T-helper 2 cell treated with Interferon-gamma antibody and Interleukin-4, amounts not matched to agents 100 ng/mL and 5 ng/mL, for 36 hours (primary cell): ENCODE measurements around the gene COMMD10. TPM values are rescaled to one million over a fixed set of nuclear protein-coding genes. Genes with fewer than 3 reads are reported as not detected.

Experiments
- intact Hi-C: fragments of 100-400 bp; cut with micrococcal nuclease; formaldehyde crosslinking; loops from one replicate; pipeline ENCODE4 v1.15.1; 2023
- total RNA-seq: library from RNA; stranded (reverse); gene quantifications from 2 replicates; pipeline ENCODE4 v1.2.3, GENCODE V29; 2022

COMMD10 gene
- 29.2 and 30.0 TPM in 2 replicates for total RNA-seq

- intact Hi-C loops, result loop anchor here (1.0 to 10.0 kb wide), 6 partner anchors 16 to 910 kb away; partner anchors contain the start of genes AP3S1, ATG12, CCDC112 and FEM1C
These were observed at the start of gene COMMD10 for GRCh38 chr5:116084871-116085715. Gene COMMD10 (plus strand): TSS chr5:116085025.

- intact Hi-C loops, result no loop called here
These were observed 49.7 kb upstream of the COMMD10 start for GRCh38 chr5:116035123-116035522.

DNA sequence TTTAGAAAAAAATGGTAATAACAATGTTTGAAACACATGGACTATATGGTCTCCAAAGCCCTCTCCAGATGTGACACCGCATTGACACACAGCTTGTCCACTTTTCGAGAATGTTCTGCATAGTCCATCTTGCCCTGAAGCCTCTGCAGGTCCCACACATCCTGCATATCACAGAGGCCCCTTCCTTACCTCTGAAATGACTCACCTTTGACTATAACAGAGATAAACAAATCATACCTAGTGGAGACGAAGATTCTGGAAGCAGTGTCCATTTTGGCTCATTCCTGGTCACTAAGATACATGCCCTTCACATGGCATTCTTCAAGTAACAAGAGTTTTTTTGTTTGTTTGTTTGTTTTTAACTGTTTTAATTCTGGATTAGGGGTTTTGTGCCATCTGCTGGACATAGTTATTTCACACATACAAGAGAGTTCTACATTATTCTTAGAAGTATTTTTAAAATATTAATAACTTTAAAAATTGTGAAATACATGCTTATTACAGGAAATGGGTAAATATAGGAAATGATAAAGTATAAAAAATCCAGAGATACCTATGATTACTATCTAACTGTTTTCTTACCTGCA, 47.5 kb upstream of the COMMD10 start:
- intact Hi-C loops, result no loop called here

DNA sequence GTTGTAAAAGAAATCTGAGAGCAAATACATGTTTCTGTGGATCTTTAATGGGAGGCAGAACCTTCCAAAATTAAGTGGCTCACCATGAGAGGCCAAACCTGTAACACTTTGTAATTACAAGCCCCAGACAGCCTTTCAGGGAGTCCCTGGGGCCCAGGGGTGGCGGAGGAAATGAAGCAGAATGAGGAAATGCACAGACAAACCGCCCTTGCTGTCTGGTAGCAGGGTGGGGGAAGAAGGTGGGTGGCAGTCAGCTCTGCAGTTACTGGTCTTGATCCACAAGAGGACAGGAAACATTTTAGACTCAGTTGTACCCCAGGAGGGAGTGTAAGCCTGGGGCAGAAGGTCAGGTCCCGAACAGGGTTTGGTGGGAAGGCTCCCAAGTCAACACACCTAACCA, 46.0 kb upstream of the COMMD10 start:
- intact Hi-C loops, result no loop called here

- intact Hi-C loops, result no loop called here
These were observed 42.5 kb upstream of the COMMD10 start for GRCh38 chr5:116042375-116042774.

- intact Hi-C loops, result no loop called here
These were observed 40.8 kb upstream of the COMMD10 start for GRCh38 chr5:116044073-116044472.

DNA sequence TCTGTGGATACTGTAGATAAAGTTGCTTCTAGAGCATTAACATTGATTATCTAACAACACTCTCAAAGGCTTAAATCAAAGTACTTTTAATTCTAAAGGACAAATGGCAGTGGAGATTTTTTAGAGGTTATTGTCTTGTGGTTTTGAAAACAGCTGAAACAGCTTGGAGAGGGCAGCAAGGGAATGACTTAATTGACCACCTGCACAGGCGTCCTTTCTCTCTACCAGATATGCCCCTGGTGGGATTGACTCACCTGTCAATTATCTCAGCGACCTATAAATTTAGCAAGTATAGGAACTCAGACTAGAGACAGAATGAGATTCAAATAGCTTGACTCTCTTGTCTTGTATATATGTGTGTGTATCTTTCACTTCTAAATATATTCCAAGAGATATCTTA, 39.0 kb upstream of the COMMD10 start:
- intact Hi-C loops, result no loop called here

DNA sequence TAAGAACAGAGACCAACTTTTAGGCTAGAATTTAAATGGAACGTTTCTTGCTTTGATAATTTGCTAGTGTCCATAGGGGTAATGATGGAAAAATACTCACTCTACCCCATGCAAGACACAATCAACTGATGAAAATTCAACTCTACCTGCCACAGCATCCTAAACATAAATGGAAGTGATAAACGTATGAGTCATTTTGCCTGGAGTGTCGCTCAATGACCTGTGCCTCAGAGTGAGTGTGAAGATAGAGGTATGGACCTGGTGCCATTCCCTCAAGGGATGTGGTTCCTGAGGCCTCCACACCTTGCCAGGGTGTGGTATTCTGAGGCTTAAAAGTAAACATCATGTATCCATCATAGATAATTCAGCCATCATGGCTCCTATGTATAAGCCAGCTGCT, 38.6 kb upstream of the COMMD10 start:
- intact Hi-C loops, result no loop called here

- intact Hi-C loops, result no loop called here
These were observed 38.0 kb upstream of the COMMD10 start for GRCh38 chr5:116046823-116047222.

DNA sequence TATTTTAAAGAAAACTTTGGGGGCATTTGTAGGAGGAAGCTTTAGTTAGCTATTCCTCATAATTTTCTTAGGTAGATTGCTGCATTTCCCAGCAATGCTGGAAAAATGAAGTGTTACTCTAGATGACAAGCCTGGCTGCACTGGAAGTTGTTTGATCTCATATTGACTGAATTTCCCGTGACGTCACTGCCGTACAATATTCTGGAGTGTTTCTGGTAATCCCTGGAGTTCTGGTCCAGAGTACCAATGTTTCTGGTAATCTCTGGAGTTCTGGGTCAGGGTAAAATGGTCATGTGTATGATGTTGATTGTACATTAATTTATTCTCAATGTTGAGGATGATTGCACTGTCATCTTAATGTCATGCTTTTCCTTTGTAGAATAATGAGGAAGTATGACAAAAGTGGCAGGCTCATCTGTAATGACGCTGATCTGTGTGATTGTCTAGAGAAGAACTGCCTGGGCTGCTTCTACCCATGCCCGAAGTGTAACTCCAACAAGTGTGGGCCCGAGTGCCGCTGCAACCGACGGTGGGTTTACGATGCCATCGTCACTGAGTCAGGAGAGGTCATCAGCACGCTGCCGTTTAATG, 26.4 kb upstream of the COMMD10 start:
- intact Hi-C loops, result no loop called here

GRCh38 chr5:116062352-116062751, 22.5 kb upstream of the COMMD10 start:
- intact Hi-C loops, result no loop called here

DNA sequence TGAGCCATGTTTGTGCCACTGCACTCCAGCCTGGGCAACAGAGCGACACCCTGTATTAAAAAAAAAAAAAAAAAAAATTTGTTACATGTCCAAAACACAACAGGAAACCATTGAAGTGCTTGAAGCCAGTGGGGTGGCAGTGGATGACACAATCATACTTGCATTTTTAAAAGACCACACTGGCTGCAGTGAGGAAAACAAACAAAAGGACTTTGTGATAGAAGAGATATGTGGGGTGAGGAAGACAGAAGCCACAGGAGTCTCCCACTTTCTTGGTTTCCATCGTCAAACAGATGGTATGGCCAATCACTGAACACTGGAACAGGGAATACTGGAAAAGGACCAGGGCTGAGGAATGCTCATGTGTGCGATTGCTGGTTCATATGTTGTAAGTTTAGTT, 20.9 kb upstream of the COMMD10 start:
- intact Hi-C loops, result no loop called here

DNA sequence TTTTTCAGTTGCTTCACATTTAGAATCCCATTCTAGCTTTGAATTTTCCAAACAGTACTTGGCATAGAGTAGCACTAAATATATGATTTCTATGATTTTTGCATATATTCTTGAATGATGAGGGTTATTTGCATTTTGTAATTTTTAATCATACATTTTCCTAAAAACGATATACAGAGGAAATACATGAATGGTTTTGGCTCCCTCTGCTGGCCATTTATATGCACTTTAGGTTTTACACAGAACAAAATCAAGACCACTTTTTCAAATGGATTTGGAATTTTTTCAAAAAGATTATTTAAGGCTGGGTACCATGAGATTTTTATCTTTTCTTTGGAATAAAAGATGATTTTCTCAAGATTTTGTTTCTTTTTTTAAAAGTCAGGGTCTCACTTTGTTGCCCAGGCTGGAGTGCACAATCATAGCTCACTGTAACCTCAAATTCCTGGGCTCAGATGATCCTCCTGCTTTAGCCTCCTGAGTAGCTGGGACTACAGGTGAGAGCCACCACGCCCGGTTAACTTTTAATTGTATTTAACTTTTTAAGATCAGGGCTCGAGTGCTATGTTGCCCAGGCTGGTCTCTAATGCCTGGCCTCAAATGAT, 16.7 kb upstream of the COMMD10 start:
- intact Hi-C loops, result loop anchor here (1.0 to 5.0 kb wide), 4 partner anchors 17 to 759 kb away; partner anchors contain the start of genes AP3S1, ATG12 and COMMD10

GRCh38 chr5:116071211-116071610, 13.6 kb upstream of the COMMD10 start:
- intact Hi-C loops, result no loop called here

GRCh38 chr5:116075191-116075831, 9.5 kb upstream of the COMMD10 start:
- intact Hi-C loops, result no loop called here

DNA sequence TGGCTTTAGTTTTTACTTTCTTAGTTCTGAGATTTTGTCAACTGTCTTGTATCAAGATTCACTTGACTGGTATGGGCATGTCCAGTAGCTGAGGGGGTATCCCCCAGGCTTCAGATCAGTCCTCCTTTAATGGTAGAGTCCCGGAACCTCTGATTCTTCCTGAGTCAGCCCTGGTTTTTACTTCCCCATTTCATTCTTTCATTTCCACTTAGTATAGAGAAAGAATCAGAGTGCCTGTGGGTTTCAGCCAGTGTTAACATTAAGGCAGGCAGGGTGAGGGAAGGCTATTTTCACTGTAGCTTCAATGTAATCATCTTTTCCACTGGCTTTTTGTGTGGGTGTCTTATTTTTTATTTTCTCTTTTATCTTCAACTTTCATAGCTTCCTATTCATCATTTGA, 8.3 kb upstream of the COMMD10 start:
- intact Hi-C loops, result no loop called here

GRCh38 chr5:116078199-116078598, 6.6 kb upstream of the COMMD10 start:
- intact Hi-C loops, result no loop called here

DNA sequence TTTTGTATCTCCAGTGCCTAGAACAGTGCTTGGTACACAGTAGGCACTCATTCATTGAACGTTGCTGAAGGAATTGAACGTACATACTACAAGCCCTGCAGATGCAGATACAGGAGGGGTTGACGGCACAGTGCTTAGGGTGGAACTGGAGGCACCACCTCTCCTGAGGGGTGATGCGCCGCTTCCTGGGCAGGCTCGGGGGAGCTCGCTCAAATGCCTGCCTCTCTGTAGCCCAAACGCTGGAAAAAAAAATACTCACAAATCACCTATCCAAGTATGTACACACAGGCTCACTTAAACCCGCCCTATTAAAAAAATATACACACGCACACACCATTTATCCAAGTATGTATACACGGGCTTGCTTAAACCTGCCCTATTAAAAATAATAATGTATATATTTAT, 536 bp upstream of the COMMD10 start:
- intact Hi-C loops, result loop anchor here (2.0 to 10.0 kb wide), 4 partner anchors 15 to 909 kb away; partner anchors contain the start of genes CCDC112 and FEM1C

- intact Hi-C loops, result loop anchor here (5.0 to 10.0 kb wide), 3 partner anchors 459 to 912 kb away; partner anchors contain the start of genes CCDC112 and TMED7
These were observed 1.5 kb downstream of the COMMD10 start for GRCh38 chr5:116086309-116086708.

DNA sequence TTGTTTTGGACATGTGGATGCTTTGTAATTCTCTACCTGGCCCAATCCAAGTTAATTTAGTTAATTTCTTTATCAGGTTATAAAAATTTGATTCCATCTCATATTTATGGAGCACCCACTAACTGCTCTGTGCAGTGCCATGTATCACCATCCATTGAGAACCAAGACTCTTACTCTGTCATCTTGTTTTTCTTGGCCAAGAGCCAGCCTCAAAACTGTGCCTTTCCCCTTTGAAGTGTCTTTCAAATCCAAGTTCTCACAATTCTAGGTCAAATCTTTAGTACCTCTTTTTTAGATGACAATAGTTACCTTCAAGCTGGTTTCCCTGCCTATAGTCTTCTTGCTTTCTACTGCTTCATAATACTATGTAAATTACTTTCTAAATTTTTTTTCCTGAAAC, 3.2 kb downstream of the COMMD10 start:
- intact Hi-C loops, result loop anchor here (5.0 to 10.0 kb wide), 3 partner anchors 461 to 913 kb away; partner anchors contain the start of genes CCDC112 and TMED7

DNA sequence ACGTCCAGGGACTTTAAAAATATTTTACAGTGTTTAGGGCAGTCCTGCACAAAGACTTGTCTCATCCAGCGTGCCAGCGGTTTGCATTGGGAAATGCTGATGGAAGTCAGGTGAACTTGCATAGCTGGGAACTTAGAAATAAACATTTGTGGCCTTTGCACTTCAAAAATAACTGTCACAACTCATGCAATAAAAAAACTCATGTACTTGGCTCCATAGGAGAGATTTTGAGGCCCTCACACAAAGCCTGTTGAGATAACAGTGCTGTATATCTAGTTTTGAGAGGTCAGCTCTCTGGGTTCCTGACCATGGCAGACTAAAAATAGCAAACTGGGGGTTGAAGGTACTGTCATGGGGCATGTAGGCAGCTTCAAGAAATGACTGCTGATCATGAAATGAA, 5.5 kb downstream of the COMMD10 start:
- intact Hi-C loops, result no loop called here
